Activated naive CD8-positive, alpha-beta T cell treated with anti-CD3 and anti-CD28 coated beads, Interleukin-2, amount 50 U/mL, for 16 hours (primary cell): Measurements from ENCODE around the gene ERI3.

Experiments used
- DNase-seq: peaks from one replicate; pipeline ENCODE4 v3.0.0-alpha.2; 2020; ENCODE audit warnings: low read depth, low spot score

Gene ERI3

GRCh38 chr1:44283524-44284173, 71.4 kb downstream of the ERI3 start:
- no peak for DNase-seq

- no peak for DNase-seq
These were observed 72.2 kb downstream of the ERI3 start for GRCh38 chr1:44282704-44283426.

GRCh38 chr1:44281962-44282703, 72.9 kb downstream of the ERI3 start:
- DNase-seq, result no peak

- DNase-seq, result no peak
These were observed 78.2 kb downstream of the ERI3 start for GRCh38 chr1:44276901-44277300.

GRCh38 chr1:44275991-44276405, 79.1 kb downstream of the ERI3 start:
- no peak for DNase-seq

GRCh38 chr1:44275296-44275962, 79.6 kb downstream of the ERI3 start:
- no peak for DNase-seq

GRCh38 chr1:44273560-44274350, 81.3 kb downstream of the ERI3 start:
- no peak for DNase-seq

- DNase-seq, result no peak
These were observed 82.1 kb downstream of the ERI3 start for GRCh38 chr1:44272992-44273391.

GRCh38 chr1:44271646-44272045, 83.4 kb downstream of the ERI3 start:
- no peak for DNase-seq

GRCh38 chr1:44270686-44271628, 84.1 kb downstream of the ERI3 start:
- no peak for DNase-seq

- DNase-seq, result no peak
These were observed 87.0 kb downstream of the ERI3 start for GRCh38 chr1:44268054-44268453.

GRCh38 chr1:44267438-44267837, 87.6 kb downstream of the ERI3 start:
- no peak for DNase-seq

- no peak for DNase-seq
These were observed 88.4 kb downstream of the ERI3 start for GRCh38 chr1:44266400-44267344.

- DNase-seq, result no peak
These were observed 89.2 kb downstream of the ERI3 start for GRCh38 chr1:44265656-44266358.

GRCh38 chr1:44264451-44264771, 90.6 kb downstream of the ERI3 start:
- DNase-seq, result no peak

- no peak for DNase-seq
These were observed 91.2 kb downstream of the ERI3 start for GRCh38 chr1:44263568-44264450.

- no peak for DNase-seq
These were observed 92.1 kb downstream of the ERI3 start for GRCh38 chr1:44262816-44263567.
